Esophagus squamous epithelium (tissue), 4 donors: ENCODE measurements around the gene TMEM61.

Experiments
- POLR2A ChIP-seq, 4 donors: fragments of 450-650 bp; IDR thresholded peaks; one replicate each; pipeline ENCODE4 v1.6.1; 2017; ENCODE audit warnings: antibody characterized with exemption in 4 of 4, mild to moderate bottlenecking in 4 of 4, moderate library complexity in 3 of 4
- TF ChIP-seq, protein P1 (sequence below), 6 experiments: fragments of 450-650 bp in 4 of 6; fragments of 200-600 bp in 2 of 6; sonication (generic) in 2 of 6; IDR thresholded peaks; one replicate each; pipeline ENCODE4 v1.5.1; 2016 to 2019; ENCODE audit warnings: antibody characterized with exemption in 6 of 6, mild to moderate bottlenecking in 4 of 6, moderate library complexity in 4 of 6

DNA sequence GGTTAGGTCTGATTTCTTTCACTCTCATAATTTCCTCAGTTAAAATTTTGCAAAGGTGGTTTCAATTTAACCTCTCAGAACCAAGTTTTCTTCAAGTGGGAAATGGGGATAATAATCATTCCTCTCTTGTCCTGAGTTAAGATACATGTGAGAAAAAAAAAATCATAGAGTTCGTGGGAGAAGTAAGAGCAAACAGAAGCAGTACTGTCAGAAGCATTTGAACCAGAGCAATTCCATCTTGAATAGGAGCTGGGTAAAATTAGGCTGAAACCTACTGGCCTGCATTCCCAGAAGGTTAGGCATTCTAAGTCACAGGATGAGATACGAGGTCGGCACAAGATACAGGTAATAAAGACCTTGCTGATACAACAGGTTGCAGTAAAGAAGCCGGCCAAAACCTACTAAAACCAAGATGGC is 28.6 kb upstream of the TMEM61 start:
- TF ChIP-seq, protein P1, sequence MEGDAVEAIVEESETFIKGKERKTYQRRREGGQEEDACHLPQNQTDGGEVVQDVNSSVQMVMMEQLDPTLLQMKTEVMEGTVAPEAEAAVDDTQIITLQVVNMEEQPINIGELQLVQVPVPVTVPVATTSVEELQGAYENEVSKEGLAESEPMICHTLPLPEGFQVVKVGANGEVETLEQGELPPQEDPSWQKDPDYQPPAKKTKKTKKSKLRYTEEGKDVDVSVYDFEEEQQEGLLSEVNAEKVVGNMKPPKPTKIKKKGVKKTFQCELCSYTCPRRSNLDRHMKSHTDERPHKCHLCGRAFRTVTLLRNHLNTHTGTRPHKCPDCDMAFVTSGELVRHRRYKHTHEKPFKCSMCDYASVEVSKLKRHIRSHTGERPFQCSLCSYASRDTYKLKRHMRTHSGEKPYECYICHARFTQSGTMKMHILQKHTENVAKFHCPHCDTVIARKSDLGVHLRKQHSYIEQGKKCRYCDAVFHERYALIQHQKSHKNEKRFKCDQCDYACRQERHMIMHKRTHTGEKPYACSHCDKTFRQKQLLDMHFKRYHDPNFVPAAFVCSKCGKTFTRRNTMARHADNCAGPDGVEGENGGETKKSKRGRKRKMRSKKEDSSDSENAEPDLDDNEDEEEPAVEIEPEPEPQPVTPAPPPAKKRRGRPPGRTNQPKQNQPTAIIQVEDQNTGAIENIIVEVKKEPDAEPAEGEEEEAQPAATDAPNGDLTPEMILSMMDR (IDR thresholded peaks at IDR 0.05): no peak
- TF ChIP-seq POLR2A (IDR thresholded peaks at IDR 0.05): no peak
